GM10248 (cell line): ENCODE measurements around the gene SKAP2.

Experiments
- CTCF ChIA-PET: fragments of 300-600 bp; sonication (Branson Sonifier 250); formaldehyde crosslinking; extraction: SDS; loops from one replicate; lab custom pipeline; 2021; ENCODE audit warnings: antibody characterized with exemption; lab: Yijun Ruan, JAX
- POLR2A ChIA-PET: fragments of 350-650 bp; sonication (Branson Sonifier 250); formaldehyde crosslinking; extraction: SDS; loops from one replicate; lab custom pipeline; 2020; ENCODE audit warnings: antibody characterized with exemption; lab: Yijun Ruan, JAX
- DNase-seq: peaks from one replicate; pipeline ENCODE4 v3.0.0; 2012; ENCODE audit errors: extremely low spot score
- CTCF ChIP-seq: IDR thresholded peaks from 2 replicates; pipeline ENCODE4 v1.5.1; 2012; ENCODE audit warnings: mild to moderate bottlenecking, low read depth; ENCODE audit errors: extremely low read depth, missing control alignments, control extremely low read depth

The SKAP2 gene

GRCh38 chr7:26650103-26650502, 214.3 kb downstream of the SKAP2 start:
- DNase-seq: no peak
- CTCF ChIA-PET: no interaction called here
- POLR2A ChIA-PET: no interaction called here
- no peak for TF ChIP-seq CTCF

DNA sequence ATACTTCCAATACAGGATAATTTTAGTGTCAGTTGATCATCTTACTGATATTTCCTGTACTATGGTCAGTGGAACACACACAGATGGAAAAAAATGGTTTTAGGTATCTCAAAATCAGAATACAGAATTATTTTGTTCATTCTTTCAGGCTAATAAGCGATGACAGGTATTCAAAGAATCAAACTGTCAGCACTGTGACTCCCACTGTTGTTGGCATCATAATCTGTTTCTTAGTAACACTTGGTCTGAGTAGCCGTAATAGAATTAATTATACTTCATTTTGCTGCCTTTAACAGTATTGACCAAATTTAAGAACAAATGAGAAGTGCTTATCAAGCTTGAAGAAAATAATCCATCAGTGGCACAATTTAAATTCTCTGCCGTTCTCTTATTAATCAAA, 215.0 kb downstream of the SKAP2 start:
- CTCF ChIA-PET: interaction anchor here (2.0 kb wide), 1 partner anchor 33 kb away, joined by 6 read pairs; no protein-coding TSS in a partner anchor
- DNase-seq: no peak
- TF ChIP-seq CTCF: no peak
- POLR2A ChIA-PET: no interaction called here

GRCh38 chr7:26648554-26648953, 215.8 kb downstream of the SKAP2 start:
- POLR2A ChIA-PET: no interaction called here
- CTCF ChIA-PET: interaction anchor here (2.0 kb wide), 1 partner anchor 34 kb away, joined by 6 read pairs; no protein-coding TSS in a partner anchor
- TF ChIP-seq CTCF: no peak
- DNase-seq: no peak

GRCh38 chr7:26646336-26647048, 217.9 kb downstream of the SKAP2 start:
- TF ChIP-seq CTCF: no peak
- POLR2A ChIA-PET: no interaction called here
- DNase-seq: no peak
- CTCF ChIA-PET: no interaction called here

DNA sequence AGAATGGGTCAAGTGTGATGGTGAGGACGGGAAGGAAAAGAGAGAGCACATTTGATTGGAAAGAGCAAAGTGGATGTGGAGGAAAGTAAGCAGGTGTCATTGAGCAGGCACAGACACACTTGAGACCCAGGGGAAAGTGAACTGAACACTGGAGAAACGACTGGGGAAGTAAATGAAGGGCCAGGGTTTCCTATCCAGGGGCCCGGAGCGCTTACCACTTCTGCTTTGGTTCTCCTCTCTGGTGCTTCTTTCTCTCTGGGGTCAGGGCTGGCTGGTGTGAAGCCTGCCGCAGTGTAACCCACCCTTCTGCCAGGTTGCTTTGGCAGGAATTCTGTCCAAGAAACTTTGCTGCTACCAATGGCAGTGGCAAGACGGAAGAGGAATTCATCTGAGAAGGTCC, 219.3 kb downstream of the SKAP2 start:
- ChIA-PET CTCF (interaction anchor here (1.2 kb wide), 1 partner anchor 23 kb away, joined by 3 read pairs; no protein-coding TSS in a partner anchor), POLR2A (no interaction called here)
- no peak for TF ChIP-seq CTCF
- DNase-seq: no peak

DNA sequence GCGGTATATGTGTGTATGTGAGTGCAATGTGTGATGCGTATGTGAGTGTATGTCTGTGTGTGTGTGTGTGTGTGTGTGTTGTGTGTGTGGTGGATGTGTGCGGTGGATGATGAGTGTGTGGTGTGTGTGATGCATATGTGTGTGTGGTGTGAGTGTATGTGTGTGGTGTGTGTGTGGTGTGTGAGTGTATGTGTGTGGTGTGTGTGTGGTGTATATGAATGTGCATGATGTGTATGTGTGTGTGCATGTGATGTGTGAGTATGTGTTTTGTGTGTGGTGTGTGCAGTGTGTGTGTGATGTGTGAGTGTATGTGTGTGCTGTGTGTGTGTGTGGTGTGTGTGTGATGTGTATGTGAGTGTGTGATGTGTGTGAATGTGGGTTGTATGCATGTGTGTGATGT, 222.0 kb downstream of the SKAP2 start:
- no peak for DNase-seq
- CTCF ChIA-PET: no interaction called here
- POLR2A ChIA-PET: no interaction called here
- no peak for TF ChIP-seq CTCF
